ENCODE results near the gene HOXD9. TPM values are rescaled to one million over a fixed set of nuclear protein-coding genes. Genes with fewer than 3 reads are reported as not detected.

HOXD9 gene
- 11.7 and 22.5 TPM in 2 replicates for total RNA-seq

DNA sequence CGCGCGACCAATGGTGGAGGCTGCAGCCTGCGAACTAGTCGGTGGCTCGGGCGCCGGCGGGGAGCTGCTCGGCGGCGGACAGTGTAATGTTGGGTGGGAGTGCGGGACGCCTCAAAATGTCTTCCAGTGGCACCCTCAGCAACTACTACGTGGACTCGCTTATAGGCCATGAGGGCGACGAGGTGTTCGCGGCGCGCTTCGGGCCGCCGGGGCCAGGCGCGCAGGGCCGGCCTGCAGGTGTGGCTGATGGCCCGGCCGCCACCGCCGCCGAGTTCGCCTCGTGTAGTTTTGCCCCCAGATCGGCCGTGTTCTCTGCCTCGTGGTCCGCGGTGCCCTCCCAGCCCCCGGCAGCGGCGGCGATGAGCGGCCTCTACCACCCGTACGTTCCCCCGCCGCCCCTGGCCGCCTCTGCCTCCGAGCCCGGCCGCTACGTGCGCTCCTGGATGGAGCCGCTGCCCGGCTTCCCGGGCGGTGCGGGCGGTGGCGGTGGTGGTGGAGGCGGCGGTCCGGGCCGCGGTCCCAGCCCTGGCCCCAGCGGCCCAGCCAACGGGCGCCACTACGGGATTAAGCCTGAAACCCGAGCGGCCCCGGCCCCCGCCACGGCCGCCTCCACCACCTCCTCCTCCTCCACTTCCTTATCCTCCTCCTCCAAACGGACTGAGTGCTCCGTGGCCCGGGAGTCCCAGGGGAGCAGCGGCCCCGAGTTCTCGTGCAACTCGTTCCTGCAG, at the start of gene HOXD9:
TSS of gene HOXD9 (plus strand) at position 37 of the 728 bp plus-strand sequence. CDS start at position 87, 50 bp downstream.

DNA sequence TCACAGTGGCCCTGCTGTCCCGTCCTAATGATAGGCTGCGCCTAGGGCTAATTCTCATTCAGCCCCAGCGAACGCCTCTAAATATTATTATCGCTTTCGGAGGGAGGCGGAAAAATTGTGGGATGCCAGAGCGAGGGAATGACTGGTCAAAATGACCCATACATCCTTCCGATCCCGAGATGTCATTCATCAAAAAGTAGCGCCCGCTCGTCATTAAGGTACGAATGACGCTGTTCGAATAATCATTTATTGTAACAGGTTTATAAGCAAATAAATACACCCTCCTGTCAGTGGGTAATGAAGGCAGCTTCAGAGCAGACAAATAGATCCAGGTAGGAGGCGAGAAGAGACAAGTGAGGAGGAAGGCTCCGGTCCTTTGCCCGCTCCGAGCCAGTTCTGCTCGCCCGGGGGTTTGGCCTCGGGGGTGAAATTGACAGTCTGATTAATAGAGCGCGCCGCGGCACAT, 38.7 kb upstream of the HOXD9 start, which contains the start of gene EVX2:
TSS of gene EVX2 (minus strand) at position 167 of the 466 bp plus-strand sequence. CDS start 186 bp downstream, outside the sequence.

DNA sequence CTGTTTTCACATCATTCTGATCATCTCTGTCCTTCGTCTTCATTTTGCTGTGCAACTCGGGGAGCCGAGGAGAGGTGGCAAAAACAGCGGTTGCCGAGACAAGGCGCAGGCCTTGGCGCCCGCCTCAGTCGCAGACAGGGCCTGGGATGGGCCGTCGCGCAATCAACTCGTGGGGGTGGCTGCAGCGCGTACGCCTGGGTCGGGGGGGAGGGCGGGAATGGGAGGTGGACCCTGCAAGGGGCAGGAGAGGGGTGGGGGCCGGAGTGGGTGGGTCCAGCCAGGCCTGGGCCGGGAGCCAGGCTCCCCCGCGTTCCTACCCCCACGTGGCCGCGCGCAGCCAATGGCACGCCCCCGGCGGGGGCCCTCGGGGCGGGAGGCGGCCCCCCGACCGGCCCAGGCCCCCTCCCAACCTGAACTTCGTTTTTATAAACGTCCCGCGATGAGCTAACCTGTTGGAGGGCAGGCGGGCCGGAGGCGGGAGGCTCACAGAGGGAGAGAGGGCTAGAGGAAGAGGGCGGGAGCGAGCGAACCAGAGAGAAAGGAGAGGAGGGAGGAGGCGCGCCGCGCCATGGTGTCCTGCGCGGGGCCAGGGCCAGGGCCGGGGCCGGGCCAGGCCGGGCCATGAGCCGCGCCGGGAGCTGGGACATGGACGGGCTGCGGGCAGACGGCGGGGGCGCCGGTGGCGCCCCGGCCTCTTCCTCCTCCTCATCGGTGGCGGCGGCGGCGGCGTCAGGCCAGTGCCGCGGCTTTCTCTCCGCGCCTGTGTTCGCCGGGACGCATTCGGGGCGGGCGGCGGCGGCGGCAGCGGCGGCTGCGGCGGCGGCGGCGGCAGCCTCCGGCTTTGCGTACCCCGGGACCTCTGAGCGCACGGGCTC, 30.0 kb upstream of the HOXD9 start, which contains the start of gene HOXD13:
TSS of gene HOXD13 (plus strand) at position 452 of the 875 bp plus-strand sequence. CDS start at position 622, 170 bp downstream.

DNA sequence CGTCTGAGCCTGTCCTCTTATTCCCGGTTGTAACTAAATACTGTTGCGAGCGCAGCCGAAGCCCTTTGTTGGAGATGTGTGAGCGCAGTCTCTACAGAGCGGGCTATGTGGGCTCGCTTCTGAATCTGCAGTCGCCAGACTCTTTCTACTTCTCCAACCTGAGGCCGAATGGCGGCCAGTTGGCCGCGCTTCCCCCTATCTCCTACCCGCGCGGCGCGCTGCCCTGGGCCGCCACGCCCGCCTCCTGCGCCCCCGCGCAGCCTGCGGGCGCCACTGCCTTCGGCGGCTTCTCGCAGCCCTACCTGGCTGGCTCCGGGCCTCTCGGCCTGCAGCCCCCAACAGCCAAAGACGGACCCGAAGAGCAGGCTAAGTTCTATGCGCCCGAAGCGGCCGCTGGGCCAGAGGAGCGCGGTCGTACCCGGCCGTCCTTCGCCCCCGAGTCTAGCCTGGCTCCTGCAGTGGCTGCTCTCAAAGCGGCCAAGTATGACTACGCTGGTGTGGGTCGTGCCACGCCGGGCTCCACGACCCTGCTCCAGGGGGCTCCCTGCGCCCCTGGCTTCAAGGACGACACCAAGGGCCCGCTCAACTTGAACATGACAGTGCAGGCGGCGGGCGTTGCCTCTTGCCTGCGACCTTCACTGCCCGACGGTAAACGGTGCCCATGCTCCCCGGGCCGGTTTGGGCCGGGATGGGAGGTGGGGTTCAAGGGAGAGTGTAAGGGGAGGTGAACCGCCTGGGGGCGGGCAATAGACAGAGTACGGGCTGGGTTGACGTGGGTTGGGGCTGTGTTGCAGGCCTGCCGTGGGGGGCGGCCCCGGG, 22.6 kb upstream of the HOXD9 start, which contains the start of gene HOXD12:
TSS of gene HOXD12 (plus strand) at position 68 of the 819 bp plus-strand sequence. CDS start at position 75, 7 bp downstream.

DNA sequence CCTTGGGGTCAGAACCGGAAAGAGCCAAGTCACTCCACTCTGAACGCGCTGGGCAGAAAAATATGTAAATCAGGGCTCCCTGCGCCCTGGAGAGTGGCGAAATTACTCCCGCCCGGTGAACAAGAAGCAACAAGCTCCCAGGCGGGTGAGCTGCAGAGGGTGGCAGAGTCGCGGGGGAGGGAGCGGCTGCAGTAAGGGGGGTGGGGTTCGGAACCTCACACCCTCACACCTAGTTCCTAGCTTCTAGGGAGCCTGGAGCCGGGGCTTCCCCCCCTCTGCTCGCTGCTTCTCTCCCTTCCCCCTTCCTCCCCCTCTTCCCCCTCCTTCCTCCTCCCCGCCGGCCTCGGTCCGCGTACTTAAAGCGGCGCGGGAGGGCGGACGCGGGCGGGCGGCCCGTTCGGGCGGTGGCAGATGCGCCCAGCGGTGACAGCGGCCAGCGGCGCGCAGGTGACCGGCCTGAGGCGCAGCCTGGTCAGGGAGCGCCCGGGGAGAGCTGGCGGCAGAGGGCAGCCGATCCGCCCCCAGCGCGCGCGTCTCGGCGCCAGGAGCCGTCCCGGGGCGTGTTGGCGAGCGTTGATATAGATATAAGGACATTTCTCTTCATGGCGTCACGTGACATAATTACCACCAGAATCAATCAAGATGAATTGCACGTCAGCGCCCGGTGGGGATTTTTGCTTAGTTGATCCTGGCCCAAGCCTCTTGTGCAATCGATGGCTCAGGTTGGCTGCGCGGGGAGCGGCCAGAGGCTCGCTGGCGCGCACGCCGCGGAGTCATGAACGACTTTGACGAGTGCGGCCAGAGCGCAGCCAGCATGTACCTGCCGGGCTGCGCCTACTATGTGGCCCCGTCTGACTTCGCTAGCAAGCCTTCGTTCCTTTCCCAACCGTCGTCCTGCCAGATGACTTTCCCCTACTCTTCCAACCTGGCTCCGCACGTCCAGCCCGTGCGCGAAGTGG, 15.7 kb upstream of the HOXD9 start, which contains the start of gene HOXD11:
TSS of gene HOXD11 (plus strand) at position 700 of the 959 bp plus-strand sequence. CDS start at position 776, 76 bp downstream.

DNA sequence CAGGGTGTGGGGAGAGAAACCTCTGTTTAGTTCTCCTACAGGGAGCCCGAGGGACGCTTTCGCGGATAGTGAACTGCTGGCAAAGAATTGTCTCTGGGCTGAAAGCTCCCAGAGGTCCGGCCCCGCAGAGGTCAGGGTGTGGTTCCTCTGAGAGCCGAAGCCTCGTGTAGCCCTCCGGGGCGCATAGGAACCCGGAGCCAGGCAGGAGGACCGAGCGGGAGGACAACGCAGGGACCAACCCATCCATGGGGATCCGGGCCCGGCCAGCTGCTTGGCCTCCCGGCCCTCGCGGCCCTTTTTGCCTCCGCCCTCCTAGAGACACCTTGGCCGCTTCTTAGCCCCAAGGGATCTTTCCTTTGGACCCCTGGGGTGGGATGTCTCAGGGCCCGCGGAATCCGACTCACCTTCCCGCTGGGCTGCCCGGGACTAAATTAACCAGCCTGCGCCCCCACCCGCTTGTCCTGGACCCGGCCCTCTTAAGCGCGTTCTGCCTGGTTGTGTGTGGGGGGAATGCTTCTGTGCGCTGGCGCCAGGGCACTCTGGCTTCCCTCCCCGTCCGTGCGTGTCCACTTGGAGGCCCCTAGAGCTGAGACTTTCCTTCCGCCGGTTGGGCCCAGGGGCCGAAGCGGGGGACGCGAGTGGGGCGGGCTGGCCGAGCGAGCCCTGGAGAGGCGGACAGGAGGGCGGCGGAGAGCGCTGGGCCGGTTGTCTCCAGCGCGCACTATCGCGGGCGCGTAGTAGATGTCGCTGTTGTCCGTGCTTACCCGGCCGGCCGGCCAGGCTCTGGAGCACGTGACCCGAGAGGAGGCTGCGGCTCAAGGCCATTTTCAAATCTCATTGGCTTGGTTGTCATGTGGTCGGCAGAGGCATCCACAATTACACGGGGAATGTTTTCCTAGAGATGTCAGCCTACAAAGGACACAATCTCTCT, 6.4 kb upstream of the HOXD9 start, which contains the start of gene HOXD10:
TSS of gene HOXD10 (plus strand) at position 896 of the 931 bp plus-strand sequence. CDS start 56 bp downstream, outside the sequence.

DNA sequence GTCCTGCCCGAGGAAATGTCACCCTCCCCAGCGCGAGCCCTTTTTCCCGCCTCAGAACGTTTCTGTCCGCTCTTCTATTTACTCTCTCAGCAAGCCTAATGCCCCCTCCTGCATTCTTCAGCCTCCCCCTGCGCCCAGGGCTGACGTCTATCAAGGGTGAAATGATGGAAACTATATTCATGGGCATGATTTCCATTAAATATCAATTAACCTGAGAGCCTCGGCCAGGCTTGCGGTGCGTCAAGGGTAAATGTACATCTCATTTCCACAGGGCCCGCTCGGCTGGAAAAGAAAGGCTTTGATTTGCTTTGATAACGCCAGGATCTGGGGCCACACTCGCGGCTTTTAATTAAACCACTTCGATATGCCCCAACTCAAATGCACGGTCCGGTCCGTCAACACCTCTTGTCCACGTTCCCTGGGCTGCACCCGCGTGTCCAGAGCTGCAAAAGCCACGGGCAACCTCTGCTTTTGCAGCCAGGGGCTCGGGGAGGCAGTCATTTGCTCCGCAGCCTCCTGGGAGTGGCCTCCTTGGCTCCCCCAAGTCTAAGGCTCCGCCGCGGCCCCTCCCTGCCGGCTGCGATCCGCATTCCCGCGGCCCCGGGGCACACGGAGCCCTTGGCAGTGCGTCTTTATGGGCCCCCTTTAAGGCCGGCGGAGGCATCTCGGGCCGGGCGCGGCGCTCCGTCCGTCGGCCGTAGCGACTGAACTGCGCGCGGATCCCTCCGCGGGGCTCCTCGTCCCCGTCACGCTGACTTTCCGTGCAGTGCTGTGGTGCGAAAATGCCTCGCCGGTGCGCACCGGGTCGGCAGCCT, 6.7 kb downstream of the HOXD9 start, which contains the start of gene HOXD8:
TSS of gene HOXD8 (plus strand) at position 724 of the 815 bp plus-strand sequence. CDS start 662 bp downstream, outside the sequence.

DNA sequence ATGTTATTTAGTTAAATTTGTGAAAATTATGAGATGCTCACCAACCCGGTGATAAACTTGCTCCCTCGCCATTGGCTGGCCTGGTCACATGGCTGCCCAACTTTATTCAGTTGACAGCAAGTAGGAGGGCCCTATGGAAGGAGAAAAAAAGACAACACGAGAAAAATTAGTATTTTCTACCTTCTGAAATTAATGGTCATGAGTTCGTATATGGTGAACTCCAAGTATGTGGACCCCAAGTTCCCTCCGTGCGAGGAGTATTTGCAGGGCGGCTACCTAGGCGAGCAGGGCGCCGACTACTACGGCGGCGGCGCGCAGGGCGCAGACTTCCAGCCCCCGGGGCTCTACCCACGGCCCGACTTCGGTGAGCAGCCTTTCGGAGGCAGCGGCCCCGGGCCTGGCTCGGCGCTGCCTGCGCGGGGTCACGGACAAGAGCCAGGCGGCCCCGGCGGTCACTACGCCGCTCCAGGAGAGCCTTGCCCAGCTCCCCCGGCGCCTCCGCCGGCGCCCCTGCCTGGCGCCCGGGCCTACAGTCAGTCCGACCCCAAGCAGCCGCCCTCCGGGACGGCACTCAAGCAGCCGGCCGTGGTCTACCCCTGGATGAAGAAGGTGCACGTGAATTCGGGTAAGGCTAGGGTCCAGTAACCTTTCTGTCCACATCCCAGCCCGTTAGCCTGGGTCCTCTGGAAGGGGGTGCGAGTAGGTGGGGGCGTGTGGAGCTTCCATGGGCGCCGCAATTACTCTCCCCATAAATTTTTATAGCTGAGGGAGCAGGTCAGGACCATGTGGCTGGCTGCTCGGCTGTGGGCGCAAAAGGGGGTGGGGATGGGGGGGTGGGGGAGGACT, 29.1 kb downstream of the HOXD9 start, which contains the start of gene HOXD4:
TSS of gene HOXD4 (plus strand) at position 109 of the 846 bp plus-strand sequence. CDS start at position 193, 84 bp downstream.

DNA sequence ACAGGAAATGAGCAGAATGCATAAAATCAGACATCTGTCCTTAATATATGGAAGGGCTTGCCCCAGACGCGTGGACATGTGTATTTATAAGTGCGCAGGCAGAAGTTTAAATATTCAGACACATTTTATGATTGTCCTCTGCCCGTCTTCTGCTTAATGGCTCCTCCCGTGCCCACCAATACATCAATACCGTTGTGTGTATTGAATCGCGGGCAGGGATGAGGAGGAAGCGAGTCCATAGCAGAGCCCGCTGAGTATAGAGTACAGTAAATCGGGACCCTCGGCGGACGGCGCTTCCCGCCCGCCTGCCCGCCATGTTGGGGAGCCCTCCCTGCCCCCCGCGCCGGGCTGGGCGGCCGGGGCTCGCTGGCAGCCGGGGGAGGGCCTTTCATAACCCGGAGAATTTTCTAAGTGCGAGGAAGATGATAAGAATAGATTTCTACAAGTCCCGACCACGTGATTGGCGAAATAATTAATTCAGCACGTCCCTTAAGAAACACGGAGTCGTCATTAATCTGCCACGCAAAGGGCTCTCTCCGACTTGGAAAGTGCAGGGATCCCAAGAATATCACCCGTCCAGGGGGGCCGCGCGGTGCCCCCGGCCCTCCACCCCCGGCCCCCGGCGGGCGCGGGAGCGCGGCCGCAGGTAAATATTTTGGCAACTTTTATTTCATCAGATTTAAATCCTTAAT, 34.4 kb downstream of the HOXD9 start, which contains the start of gene HOXD3:
TSS of gene HOXD3 (plus strand) at position 501 of the 692 bp plus-strand sequence. CDS start 11,808 bp downstream, outside the sequence.

Small RNA genes lying within 50 kb of the gene (small RNA-seq; reads per million reads assigned to genes)
- gene MIR10B = 8,293 reads per million, percentile 100 among the genes with 10 or more reads in this experiment

Other genes starting within 250 kb of the HOXD9 start
- gene LNPK, start 120.5 kb upstream of the HOXD9 start, total RNA-seq = 14.1 and 27.8 TPM in 2 replicates
- not detected in 2 replicates for gene EVX2, start 38.8 kb upstream of the HOXD9 start, total RNA-seq
- gene HOXD13, start 30.0 kb upstream of the HOXD9 start, total RNA-seq = not detected in 2 replicates
- not detected in 2 replicates for gene HOXD12, start 22.9 kb upstream of the HOXD9 start, total RNA-seq
- not detected in 2 replicates for gene HOXD11, start 15.4 kb upstream of the HOXD9 start, total RNA-seq
- gene HOXD10, start 5.9 kb upstream of the HOXD9 start, total RNA-seq = 2.2 and 2.3 TPM in 2 replicates
- 22.1 and 24.8 TPM in 2 replicates for gene HOXD8, start 7.0 kb downstream of the HOXD9 start, total RNA-seq
- gene HOXD4, start 28.8 kb downstream of the HOXD9 start, total RNA-seq = 7.8 and 9.4 TPM in 2 replicates
- 13.4 and 18.0 TPM in 2 replicates for gene HOXD3, start 34.6 kb downstream of the HOXD9 start, total RNA-seq
- gene HOXD1, start 65.9 kb downstream of the HOXD9 start, total RNA-seq = 16.6 and 26.8 TPM in 2 replicates
- 25.5 and 26.3 TPM in 2 replicates for gene MTX2, start 146.7 kb downstream of the HOXD9 start, total RNA-seq

All from vein endothelial cell (primary cell).